ENCODE measurements around the gene TNK2. TPM values are rescaled to one million over a fixed set of nuclear protein-coding genes. Genes with fewer than 3 reads are reported as not detected.

The TNK2 gene
- total and polyA plus RNA-seq, 2 donors (not counting 3 experiments of a cell fraction or from before 2014, with no cell fraction given): 18.6 to 71.6 TPM

DNA sequence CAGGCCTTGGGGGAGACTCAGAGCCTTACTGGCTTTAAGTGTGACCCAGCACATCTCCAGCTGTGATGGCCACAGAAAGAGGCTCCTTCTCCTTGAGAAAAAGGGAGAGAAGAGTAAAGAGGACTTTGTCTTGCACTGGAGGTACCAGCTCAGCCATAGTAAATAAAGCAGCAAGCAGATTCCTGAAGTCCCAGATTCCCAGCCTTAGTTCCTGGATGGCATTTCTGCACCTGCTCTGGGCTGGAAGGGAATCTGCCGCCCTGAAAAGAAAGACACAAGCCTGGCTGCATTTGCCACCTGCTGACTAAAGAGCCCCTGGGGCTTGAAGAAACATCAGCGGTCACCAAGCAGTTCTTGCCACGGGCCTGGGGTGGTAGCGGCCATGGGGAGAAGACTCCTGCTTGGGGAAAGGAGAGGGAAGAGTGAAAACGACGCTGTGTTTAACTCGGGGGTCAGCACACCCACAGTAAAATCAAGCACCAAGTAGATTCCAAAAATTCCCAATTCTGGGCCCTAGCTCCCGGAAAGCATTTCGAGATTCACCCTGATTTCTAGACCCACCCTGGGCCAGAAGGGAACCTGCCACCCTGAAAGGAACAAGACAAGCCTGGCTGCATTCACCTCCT lies 24.2 kb upstream of the TNK2 start:
- Histone ChIP-seq H4K20me1 (replicated peaks; ENCODE audit: control insufficient read depth, extremely low read depth, insufficient read depth, low read length) (no peaks in the 10 kb centered on the region), H3K9me3 (replicated peaks; ENCODE audit: control insufficient read depth, insufficient read depth, low read length) (no peaks in the 10 kb centered on the region), H3K4me3 (replicated peaks in 1 of 3; ENCODE audit: insufficient read depth in 1 of 3, low read depth in 1 of 3, low read length in 3 of 3) (no peak overlapping the region), H3K27ac (ENCODE audit: insufficient read depth, low read depth, low read length) (no peak overlapping the region), H3K4me1 (ENCODE audit: control insufficient read depth, extremely low read depth, insufficient read depth, low read length) (no peaks in the 10 kb centered on the region), H3K27me3 (ENCODE audit: control insufficient read depth in 2 of 2, insufficient read depth in 2 of 2, low read length in 2 of 2) (peaks cover 0 to 19% of the 10 kb centered on the region in 2 experiments), H3K79me2 (ENCODE audit: control insufficient read depth, insufficient read depth, low read length) (no peaks in the 10 kb centered on the region), H2AFZ (ENCODE audit: low read depth, low read length) (no peak overlapping the region), H3K4me2 (ENCODE audit: insufficient read depth, low read length) (no peak overlapping the region), H3K36me3 (ENCODE audit: control insufficient read depth in 2 of 2, extremely low read depth in 1 of 2, insufficient read depth in 2 of 2, low read length in 2 of 2) (no peaks in the 10 kb centered on the region), H3K9me1 (replicated peaks; ENCODE audit: control insufficient read depth, extremely low read depth, insufficient read depth, low read length) (no peaks in the 10 kb centered on the region), H3K9ac (replicated peaks; ENCODE audit: extremely low read depth, insufficient read depth, low read length) (no peak overlapping the region)
- BruUV-seq (replicated peaks): no TSS peak
- dilution Hi-C loops (cut with MboI; ENCODE audit: extremely low pct_ligation_motif_present, low sequenced_read_pairs): no loop called here
- no peak for FAIRE-seq
- TF ChIP-seq, protein P1, sequence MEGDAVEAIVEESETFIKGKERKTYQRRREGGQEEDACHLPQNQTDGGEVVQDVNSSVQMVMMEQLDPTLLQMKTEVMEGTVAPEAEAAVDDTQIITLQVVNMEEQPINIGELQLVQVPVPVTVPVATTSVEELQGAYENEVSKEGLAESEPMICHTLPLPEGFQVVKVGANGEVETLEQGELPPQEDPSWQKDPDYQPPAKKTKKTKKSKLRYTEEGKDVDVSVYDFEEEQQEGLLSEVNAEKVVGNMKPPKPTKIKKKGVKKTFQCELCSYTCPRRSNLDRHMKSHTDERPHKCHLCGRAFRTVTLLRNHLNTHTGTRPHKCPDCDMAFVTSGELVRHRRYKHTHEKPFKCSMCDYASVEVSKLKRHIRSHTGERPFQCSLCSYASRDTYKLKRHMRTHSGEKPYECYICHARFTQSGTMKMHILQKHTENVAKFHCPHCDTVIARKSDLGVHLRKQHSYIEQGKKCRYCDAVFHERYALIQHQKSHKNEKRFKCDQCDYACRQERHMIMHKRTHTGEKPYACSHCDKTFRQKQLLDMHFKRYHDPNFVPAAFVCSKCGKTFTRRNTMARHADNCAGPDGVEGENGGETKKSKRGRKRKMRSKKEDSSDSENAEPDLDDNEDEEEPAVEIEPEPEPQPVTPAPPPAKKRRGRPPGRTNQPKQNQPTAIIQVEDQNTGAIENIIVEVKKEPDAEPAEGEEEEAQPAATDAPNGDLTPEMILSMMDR (IDR thresholded peaks at IDR 0.05; ENCODE audit: extremely low read depth in 1 of 2, insufficient read depth in 1 of 2, low read depth in 1 of 2, low read length in 2 of 2): no peak
- no peak for TF ChIP-seq GATA2 (IDR thresholded peaks at IDR 0.05; ENCODE audit: insufficient read depth, insufficient read length, low read depth, low read length)
- TF ChIP-seq JUN (IDR thresholded peaks at IDR 0.05; ENCODE audit: borderline replicate concordance, insufficient read depth, insufficient read length, low read depth): no peak
- ChIA-PET CTCF (interaction anchor here (0.9 to 2.9 kb wide), 2 partner anchors 11 to 82 kb away, joined by 5 to 10 read pairs; no protein-coding TSS in a partner anchor), POLR2A (no interaction called here)
- DNase-seq (ENCODE audit: low read depth, low spot score): no peak
- intact Hi-C loops (cut with micrococcal nuclease): loop anchor here (10.0 kb wide), 1 partner anchor 72 kb away; no protein-coding TSS in a partner anchor

Data from endothelial cell of umbilical vein (primary cell).